Measurements from ENCODE around the gene INPP5A. TPM values are rescaled to one million over a fixed set of nuclear protein-coding genes. Genes with fewer than 3 reads are reported as not detected.
A peak's percentile ranks its signal among the peaks of the same experiment; 100 is the strongest.
"Not testable (repeated sequence)": the region's sequence is repeated elsewhere in the genome, so short reads cannot be mapped to it uniquely, and the experiment has no call there.

The INPP5A gene
- polyA plus RNA-seq, 10 donors, result 41.4 to 53.2 (median 47.6) TPM

GRCh38 chr10:132502544-132503300 is 34.9 kb upstream of the INPP5A start:
- DNase-seq, result no peak

- DNase-seq, result no peak
Measured at GRCh38 chr10:132503581-132504421, 33.8 kb upstream of the INPP5A start.

GRCh38 chr10:132504501-132505272 is 32.9 kb upstream of the INPP5A start:
- DNase-seq, result no peak

GRCh38 chr10:132505546-132505945 is 32.0 kb upstream of the INPP5A start:
- not testable (repeated sequence) for DNase-seq

- peak in 2 of 3 donors; percentile 68 to 88 for DNase-seq
Measured at GRCh38 chr10:132506711-132507408, 30.7 kb upstream of the INPP5A start.

GRCh38 chr10:132507409-132507955 is 30.1 kb upstream of the INPP5A start:
- peak in 1 of 3 donors; percentile 23 for DNase-seq

- no peak for DNase-seq
Measured at GRCh38 chr10:132507956-132508490, 29.6 kb upstream of the INPP5A start.

- DNase-seq, result peak in 2 of 3 donors; percentile 56 to 78
Measured at GRCh38 chr10:132508581-132509443, 28.8 kb upstream of the INPP5A start.

GRCh38 chr10:132509506-132510173 is 27.9 kb upstream of the INPP5A start:
- no peak for DNase-seq

- no peak for DNase-seq
Measured at GRCh38 chr10:132510174-132510611, 27.4 kb upstream of the INPP5A start.

- peak in 2 of 3 donors; percentile 43 to 80 for DNase-seq
Measured at GRCh38 chr10:132511121-132512051, 26.2 kb upstream of the INPP5A start.

GRCh38 chr10:132512052-132512442 is 25.5 kb upstream of the INPP5A start:
- DNase-seq, result peak in 1 of 3 donors; percentile 21

GRCh38 chr10:132512693-132513345 is 24.8 kb upstream of the INPP5A start:
- DNase-seq, result no peak

GRCh38 chr10:132514821-132515520 is 22.6 kb upstream of the INPP5A start:
- DNase-seq, result peak in 2 of 3 donors; percentile 69 to 90

GRCh38 chr10:132515811-132516726 is 21.5 kb upstream of the INPP5A start:
- DNase-seq, result peak in 1 of 3 donors; percentile 56
